CD4-positive, alpha-beta T cell (primary cell): ENCODE data around the gene HERPUD2. TPM values are rescaled to one million over a fixed set of nuclear protein-coding genes. Genes with fewer than 3 reads are reported as not detected.

Experiments
- ATAC-seq: fragments of 200-7000 bp; cut with Tn5 transposase; one replicate; pipeline ENCODE4 v1.10.0; 2022; ENCODE audit warnings: mild to moderate bottlenecking; ENCODE audit not compliant: poor library complexity
- CTCF ChIA-PET: fragments of 350-600 bp; sonication (Branson Sonifier 250); formaldehyde crosslinking; loops from one replicate; lab custom pipeline; 2021; ENCODE audit warnings: antibody characterized with exemption, inconsistent platforms; lab: Charles Lee
- POLR2A ChIA-PET: fragments of 350-600 bp; sonication (Branson Sonifier 250); formaldehyde crosslinking; loops from one replicate; lab custom pipeline; 2021; ENCODE audit warnings: antibody characterized with exemption, inconsistent platforms; lab: Charles Lee
- DNase-seq, 14 experiments: peaks; one replicate each; pipeline ENCODE4 v3.0.0-alpha.2; 2013 to 2020; ENCODE audit warnings: mixed read lengths in 2 of 14
- H3K27ac ChIP-seq, 2 donors: one replicate each; pipeline versions ENCODE4 v1.5.1 to v1.7.0; 2013; ENCODE audit warnings: low read length in 2 of 2, low read depth in 1 of 2, mild to moderate bottlenecking in 1 of 2
- H3K27me3 ChIP-seq, 2 experiments: 1 replicate in 1 of 2; 2 replicates in 1 of 2; pipeline versions ENCODE4 v1.6.1 to v1.7.0; 2013; ENCODE audit warnings: low read length in 2 of 2, control low read depth in 1 of 2, mild to moderate bottlenecking in 1 of 2, moderate library complexity in 1 of 2; ENCODE audit not compliant: insufficient read depth in 2 of 2, control insufficient read depth in 1 of 2
- H3K36me3 ChIP-seq: one replicate; pipeline ENCODE4 v1.6.1; 2013; ENCODE audit warnings: low read length, control low read depth; ENCODE audit not compliant: insufficient read depth
- H3K4me1 ChIP-seq: one replicate; pipeline ENCODE4 v1.6.1; 2013; ENCODE audit warnings: low read length, control low read depth; ENCODE audit not compliant: insufficient read depth
- H3K4me3 ChIP-seq: one replicate; pipeline ENCODE4 v1.5.1; 2013; ENCODE audit warnings: mild to moderate bottlenecking, low read length, moderate library complexity
- H3K9me3 ChIP-seq, 2 experiments: 1 replicate in 1 of 2; 2 replicates in 1 of 2; pipeline versions ENCODE4 v1.6.1 to v1.7.0; 2013; ENCODE audit warnings: low read length in 2 of 2, mild to moderate bottlenecking in 2 of 2, control low read depth in 1 of 2, moderate library complexity in 1 of 2; ENCODE audit not compliant: control insufficient read depth in 1 of 2, insufficient read depth in 1 of 2
- H3K27ac Mint-ChIP-seq: one replicate; pipeline ENCODE4 v1.8.0; 2020; ENCODE audit warnings: mixed read lengths
- H3K27me3 Mint-ChIP-seq: one replicate; pipeline ENCODE4 v1.8.0; 2021; ENCODE audit warnings: mixed read lengths
- H3K36me3 Mint-ChIP-seq: one replicate; pipeline ENCODE4 v1.8.0; 2021; ENCODE audit warnings: low read depth, mixed read lengths
- H3K4me1 Mint-ChIP-seq: one replicate; pipeline ENCODE4 v1.8.0; 2021; ENCODE audit warnings: low read depth, mixed read lengths
- H3K4me3 Mint-ChIP-seq: one replicate; pipeline ENCODE4 v1.8.0; 2020; ENCODE audit warnings: mild to moderate bottlenecking, mixed read lengths
- H3K9me3 Mint-ChIP-seq: one replicate; pipeline ENCODE4 v1.8.0; 2020; ENCODE audit warnings: mixed read lengths
- CTCF ChIP-seq: fragments of 200-600 bp; IDR thresholded peaks from one replicate; pipeline ENCODE4 v1.8.0; 2022; ENCODE audit warnings: antibody characterized with exemption, mild to moderate bottlenecking
- intact Hi-C, 2 experiments: fragments of 100-400 bp; cut with DNase I in 1 of 2; cut with micrococcal nuclease in 1 of 2; formaldehyde crosslinking; loops; one replicate each; pipeline versions ENCODE4 v1.15.1 to v1.9.0; 2023 to 2025; cut with DNase I, micrococcal nuclease
- total RNA-seq, 174 experiments: library from RNA in 2 of 174; stranded (reverse) in 2 of 174; gene quantifications; one replicate each; pipeline ENCODE4 v1.2.3 and lab custom pipeline; 2021 to 2026

HERPUD2 gene
- total RNA-seq, 2 experiments from 2014 or later = 113 to 127 TPM

- DNase-seq = no peak
- Mint-ChIP-seq H3K4me3 (no peak overlapping the region), H3K27me3 (no peaks in the 10 kb centered on the region), H3K9me3 (no peaks in the 10 kb centered on the region), H3K27ac (peak overlapping the region; percentile 64), H3K4me1 (peaks cover 82% of the 10 kb centered on the region), H3K36me3 (peaks cover 72% of the 10 kb centered on the region)
- ATAC-seq = no peak
- H3K4me1 ChIP-seq = peaks cover 21% of the 10 kb centered on the region
- POLR2A ChIA-PET = no interaction called here
- H3K36me3 ChIP-seq = peaks cover 12% of the 10 kb centered on the region
- no peak overlapping the region for H3K4me3 ChIP-seq
- H3K27ac ChIP-seq = no peak overlapping the region
- intact Hi-C loops = loop anchor here (5.0 kb wide), 2 partner anchors 37 to 47 kb away; no protein-coding TSS in a partner anchor
- CTCF ChIA-PET = interaction anchor here (0.5 kb wide), 1 partner anchor 11 kb away, joined by 4 read pairs; no protein-coding TSS in a partner anchor
- no peaks in the 10 kb centered on the region for H3K9me3 ChIP-seq
- no peak for TF ChIP-seq CTCF
- no peaks in the 10 kb centered on the region for H3K27me3 ChIP-seq
Observed at GRCh38 chr7:35645691-35646090, 49.2 kb downstream of the HERPUD2 start.

DNA sequence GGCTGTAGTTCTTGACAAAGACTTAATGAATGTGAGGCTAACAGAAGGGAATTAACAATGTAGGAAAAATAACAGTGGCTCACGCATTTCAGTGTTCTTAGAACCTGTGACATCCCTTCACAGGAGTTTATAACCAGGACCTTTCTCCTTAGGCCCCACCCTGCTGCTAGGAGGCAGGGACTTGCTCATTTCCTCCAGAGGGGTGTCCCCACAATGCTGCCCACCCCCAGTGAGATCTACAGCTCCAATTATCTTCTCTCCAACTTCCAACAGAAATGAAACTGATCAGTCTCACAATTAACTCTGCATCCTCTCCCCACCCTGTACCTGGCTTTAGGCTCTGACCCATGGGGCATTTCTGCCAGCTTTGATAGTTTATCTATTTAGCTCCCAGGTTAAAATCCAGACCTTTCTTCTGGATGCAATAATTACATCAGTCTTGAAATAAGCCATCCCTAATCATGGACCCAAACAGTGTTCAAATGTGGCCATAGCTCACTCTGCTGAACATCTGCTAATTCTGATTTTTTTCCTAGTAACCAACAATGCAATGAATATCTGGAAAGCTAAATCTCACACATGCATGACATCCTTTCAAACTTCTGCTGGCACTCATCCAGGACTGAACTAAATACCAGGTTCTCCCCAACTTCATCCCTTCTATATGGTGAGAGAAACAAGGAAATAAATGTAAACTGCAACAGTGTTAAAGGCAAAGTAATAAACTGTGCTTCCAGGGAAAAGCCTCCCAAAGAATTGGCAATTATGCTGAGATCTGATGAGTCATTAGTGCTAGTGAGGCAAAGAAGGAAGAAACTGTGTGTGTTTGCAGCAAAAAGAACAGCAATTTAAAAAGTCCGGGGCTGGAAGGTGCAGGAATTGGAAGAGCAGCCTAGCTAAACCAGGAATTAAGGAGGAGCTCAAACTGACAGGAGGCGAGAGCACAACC is 64.6 kb downstream of the HERPUD2 start:
- ChIA-PET POLR2A (no interaction called here), CTCF (no interaction called here)
- H3K4me1 ChIP-seq = no peaks in the 10 kb centered on the region
- no peak for DNase-seq
- H3K27me3 ChIP-seq = no peaks in the 10 kb centered on the region
- TF ChIP-seq CTCF = no peak
- no peaks in the 10 kb centered on the region for H3K4me1 Mint-ChIP-seq
- no peak overlapping the region for H3K4me3 ChIP-seq
- H3K4me3 Mint-ChIP-seq = no peak overlapping the region
- peaks cover 62% of the 10 kb centered on the region for H3K36me3 Mint-ChIP-seq
- H3K9me3 Mint-ChIP-seq = no peaks in the 10 kb centered on the region
- H3K36me3 ChIP-seq = peaks cover 48% of the 10 kb centered on the region
- H3K27ac ChIP-seq = no peak overlapping the region
- H3K27ac Mint-ChIP-seq = peak overlapping the region; percentile 5
- no peaks in the 10 kb centered on the region for H3K9me3 ChIP-seq
- no peaks in the 10 kb centered on the region for H3K27me3 Mint-ChIP-seq
- ATAC-seq = peak; percentile 32
- intact Hi-C loops = no loop called here

DNA sequence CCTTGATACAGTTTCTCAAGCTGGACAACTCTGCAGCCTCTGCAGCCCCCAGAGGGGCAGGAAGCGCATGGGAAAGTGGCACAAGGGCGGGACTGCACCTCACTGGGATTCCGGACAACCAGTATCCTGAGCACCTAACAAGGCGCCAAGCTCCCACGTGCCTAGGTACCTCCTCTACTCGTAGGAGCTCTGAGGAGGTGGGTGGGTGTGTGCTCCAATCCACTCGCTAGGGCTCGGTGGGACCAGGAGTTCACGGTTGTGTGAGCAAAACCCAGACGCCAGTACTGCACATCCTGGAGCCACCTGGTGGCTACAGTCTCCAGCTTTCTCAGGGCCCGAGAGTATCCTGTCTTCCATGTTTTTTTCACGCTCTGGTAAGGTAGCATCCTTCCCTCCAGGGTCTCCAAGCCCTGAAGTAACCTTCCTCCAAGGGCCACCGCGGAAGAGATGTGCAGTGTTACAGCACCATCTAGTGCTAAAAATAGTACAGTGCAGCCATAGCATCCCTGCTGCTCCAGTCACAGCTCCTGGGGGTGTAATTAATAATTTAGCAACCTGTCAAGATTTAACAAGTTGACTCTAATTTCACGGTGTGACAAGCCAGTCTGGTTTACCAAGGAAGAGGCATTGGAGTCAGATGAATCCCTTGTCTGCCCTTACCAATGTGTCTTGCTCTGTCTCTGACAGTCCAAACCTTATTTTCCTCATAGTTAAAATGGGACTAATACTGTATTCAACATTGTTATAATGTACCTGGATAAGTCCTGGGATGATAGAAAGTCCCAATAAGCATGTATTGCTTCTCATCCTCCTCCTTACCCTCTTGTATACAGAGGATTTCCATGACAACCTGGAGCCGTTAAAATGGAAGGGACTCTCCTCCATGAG is 70.4 kb downstream of the HERPUD2 start:
- ChIA-PET POLR2A (interaction anchor here (0.9 kb wide), 1 partner anchor 71 kb away, joined by 3 read pairs; the partner anchor contains the start of gene HERPUD2), CTCF (interaction anchor here (0.6 to 2.3 kb wide), 14 partner anchors 9 to 292 kb away, joined by 3 to 20 read pairs (median 4); no protein-coding TSS in a partner anchor)
- Histone ChIP-seq H3K4me1 (peaks cover 5% of the 10 kb centered on the region), H3K9me3 (no peaks in the 10 kb centered on the region), H3K27me3 (no peaks in the 10 kb centered on the region), H3K27ac (no peak overlapping the region), H3K4me3 (no peak overlapping the region), H3K36me3 (peaks cover 6% of the 10 kb centered on the region)
- DNase-seq (peak; percentile 5 to 71 (median 20)), ATAC-seq (peak; percentile 92)
- Mint-ChIP-seq H3K27me3 (no peaks in the 10 kb centered on the region), H3K4me1 (peaks cover 5% of the 10 kb centered on the region), H3K9me3 (no peaks in the 10 kb centered on the region), H3K27ac (no peak overlapping the region), H3K36me3 (peaks cover 15% of the 10 kb centered on the region), H3K4me3 (no peak overlapping the region)
- intact Hi-C loops = loop anchor here (2.0 to 10.0 kb wide), 8 partner anchors 197 to 1300 kb away; no protein-coding TSS in a partner anchor
- peak; percentile 80 for TF ChIP-seq CTCF
